Thyroid gland (tissue), 4 donors: ENCODE data around the gene ADD1.

Source experiments
- POLR2A ChIP-seq, 2 donors: fragments of 450-650 bp; IDR thresholded peaks; one replicate each; pipeline ENCODE4 v1.6.1; 2017; ENCODE audit warnings: antibody characterized with exemption in 2 of 2, mild to moderate bottlenecking in 2 of 2, moderate library complexity in 1 of 2
- TF ChIP-seq, protein P1 (sequence below), 6 experiments: fragments of 200-600 bp in 3 of 6; fragments of 450-650 bp in 3 of 6; sonication (generic) in 3 of 6; IDR thresholded peaks; one replicate each; pipeline ENCODE4 v1.5.1; 2016 to 2019; ENCODE audit warnings: antibody characterized with exemption in 6 of 6, mild to moderate bottlenecking in 2 of 6, inconsistent platforms in 1 of 6, moderate library complexity in 1 of 6

DNA sequence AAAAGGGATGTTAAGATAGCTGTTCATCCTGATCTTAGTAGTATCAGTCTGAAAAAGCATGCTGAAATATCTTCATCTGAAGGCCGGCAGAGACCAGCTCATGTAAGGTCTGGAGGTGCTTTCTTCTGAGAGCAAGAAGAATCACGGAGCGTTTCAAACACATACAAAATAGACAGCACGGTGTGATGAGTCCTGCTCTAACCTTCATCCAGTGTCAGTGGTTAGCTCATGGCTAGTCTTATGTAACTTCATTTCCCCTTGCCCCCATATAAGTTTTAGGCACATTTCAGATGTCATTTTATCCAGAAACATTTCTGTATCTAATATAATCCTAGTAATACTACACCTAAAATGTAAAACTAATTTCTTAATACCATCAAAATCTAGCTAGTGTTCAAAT, 27.8 kb downstream of the ADD1 start:
- TF ChIP-seq, protein P1, sequence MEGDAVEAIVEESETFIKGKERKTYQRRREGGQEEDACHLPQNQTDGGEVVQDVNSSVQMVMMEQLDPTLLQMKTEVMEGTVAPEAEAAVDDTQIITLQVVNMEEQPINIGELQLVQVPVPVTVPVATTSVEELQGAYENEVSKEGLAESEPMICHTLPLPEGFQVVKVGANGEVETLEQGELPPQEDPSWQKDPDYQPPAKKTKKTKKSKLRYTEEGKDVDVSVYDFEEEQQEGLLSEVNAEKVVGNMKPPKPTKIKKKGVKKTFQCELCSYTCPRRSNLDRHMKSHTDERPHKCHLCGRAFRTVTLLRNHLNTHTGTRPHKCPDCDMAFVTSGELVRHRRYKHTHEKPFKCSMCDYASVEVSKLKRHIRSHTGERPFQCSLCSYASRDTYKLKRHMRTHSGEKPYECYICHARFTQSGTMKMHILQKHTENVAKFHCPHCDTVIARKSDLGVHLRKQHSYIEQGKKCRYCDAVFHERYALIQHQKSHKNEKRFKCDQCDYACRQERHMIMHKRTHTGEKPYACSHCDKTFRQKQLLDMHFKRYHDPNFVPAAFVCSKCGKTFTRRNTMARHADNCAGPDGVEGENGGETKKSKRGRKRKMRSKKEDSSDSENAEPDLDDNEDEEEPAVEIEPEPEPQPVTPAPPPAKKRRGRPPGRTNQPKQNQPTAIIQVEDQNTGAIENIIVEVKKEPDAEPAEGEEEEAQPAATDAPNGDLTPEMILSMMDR (IDR thresholded peaks at IDR 0.05), result no peak
- TF ChIP-seq POLR2A (IDR thresholded peaks at IDR 0.05), result no peak
